Hematopoietic multipotent progenitor cell treated with erythropoietin and hydrocortisone succinate and interleukin-3 and kit ligand, for 8 days (in vitro differentiated cells): ENCODE results near the gene SSR3.

Experiments used
- DNase-seq: peaks from one replicate; pipeline ENCODE4 v3.0.0-alpha.2; 2015

SSR3 gene

DNA sequence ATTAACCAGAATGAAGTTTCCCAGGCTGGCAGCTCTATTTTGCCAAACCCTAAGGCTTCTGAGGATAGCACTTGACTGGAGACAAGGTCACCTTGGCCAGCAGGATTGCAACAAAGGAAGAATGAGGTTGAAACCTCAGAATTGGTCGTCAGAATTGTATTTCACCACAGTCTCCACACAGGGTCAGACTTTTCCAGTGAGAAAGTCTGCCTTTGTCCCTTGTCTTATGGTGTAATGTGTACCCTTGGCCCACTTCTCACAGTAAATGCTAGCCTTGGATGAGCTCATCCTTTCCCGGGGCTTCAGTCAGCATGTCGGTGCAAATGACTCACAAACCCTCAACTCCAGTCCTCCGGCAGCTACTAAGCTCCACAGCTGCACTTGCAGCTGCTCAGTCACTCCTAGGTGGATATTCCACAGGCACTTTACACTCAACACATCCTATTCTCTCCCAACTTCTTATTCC is 19.7 kb downstream of the SSR3 start:
- no peak for DNase-seq

DNA sequence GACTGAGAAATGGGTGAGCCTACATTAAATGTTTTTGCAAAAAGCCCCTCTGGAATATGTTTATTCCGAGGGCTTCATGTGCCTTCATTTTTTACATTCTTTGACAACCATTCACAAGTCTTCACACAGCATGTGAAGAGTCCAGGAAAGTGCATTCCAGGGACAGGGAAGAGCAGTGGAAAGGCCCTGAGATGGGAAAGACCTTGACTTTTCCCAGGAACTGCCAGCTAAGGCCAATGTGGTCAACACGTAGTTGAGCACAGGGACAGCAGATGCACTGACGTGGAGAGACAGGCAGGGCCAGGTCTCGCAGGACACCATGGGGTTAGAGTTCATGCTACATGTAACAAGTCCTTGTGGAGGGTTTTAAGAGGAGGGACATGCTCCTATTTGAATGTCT is 21.7 kb downstream of the SSR3 start:
- no peak for DNase-seq

DNA sequence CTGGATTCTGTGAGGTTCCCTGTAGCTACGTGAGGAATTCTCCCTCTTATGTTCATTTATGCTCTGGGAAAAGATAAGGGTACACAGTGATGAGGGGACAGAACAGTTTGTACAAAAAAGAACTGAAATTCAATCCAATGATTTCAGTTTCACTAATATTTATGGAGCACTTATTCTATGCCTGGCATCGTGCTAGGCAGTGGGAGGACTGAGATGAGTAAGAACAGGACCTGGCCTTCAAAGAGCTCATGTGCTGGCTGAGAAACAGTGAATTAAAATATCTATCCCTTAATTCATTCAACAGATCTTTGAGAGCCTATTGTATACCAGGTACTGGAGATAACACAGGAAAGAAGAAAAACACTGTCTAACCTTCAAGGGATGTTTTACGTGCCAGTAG is 22.2 kb downstream of the SSR3 start:
- DNase-seq: no peak

DNA sequence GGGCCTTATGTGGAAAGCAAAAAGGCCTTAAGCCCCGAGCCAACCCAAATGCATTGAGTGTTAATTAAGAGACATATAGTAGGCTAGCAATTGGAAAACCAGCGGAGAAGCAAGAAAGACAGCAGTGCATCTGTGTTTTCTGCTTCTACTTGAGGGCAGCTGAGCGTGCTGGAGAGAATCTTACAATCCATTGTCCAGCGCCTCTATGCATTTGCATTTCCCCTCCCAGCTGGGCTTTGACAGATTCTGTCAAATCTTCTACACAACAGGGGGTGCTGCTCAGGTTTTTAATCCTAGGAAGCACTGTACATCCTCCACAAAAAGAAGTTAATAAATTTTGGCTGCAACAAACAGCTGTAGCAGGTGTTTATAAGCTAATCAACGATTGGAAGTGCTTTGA is 23.9 kb downstream of the SSR3 start:
- DNase-seq: no peak

DNA sequence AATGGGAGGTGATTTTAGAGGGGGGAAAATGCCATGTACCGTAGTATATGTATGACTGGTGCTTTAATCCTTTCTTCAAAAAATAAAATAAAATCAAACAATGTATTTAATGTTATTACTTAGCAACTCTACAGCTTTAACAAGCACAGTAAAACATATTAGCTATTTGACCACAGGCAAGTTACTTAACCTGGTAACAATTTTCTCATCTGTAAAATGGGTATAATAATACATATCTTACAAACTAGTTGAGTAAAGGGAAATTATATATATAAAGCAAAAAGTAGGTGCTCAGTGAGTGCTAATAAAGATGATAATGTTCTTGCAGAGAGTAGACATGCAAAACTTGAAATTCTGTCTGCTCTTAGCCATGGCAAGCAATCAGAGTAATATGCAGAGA is 27.9 kb downstream of the SSR3 start:
- no peak for DNase-seq

DNA sequence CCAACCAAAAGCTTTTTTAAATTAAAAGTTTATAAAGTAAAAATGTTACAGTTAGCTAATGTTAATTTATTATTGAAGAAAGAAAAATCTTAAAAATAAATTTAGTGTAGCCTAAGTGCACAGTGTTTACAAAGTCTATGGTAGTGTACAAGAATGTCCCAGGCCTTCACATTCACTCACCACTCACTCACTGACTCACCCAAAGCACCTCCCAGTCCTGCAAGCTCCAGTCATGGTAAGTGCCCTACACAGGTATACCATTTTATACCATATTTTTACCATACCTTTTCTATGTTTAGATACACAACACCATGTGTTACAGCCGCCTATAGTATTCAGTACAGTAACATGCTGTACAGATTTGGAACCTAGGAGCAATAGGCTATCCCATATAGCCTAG is 29.1 kb downstream of the SSR3 start:
- DNase-seq: no peak

DNA sequence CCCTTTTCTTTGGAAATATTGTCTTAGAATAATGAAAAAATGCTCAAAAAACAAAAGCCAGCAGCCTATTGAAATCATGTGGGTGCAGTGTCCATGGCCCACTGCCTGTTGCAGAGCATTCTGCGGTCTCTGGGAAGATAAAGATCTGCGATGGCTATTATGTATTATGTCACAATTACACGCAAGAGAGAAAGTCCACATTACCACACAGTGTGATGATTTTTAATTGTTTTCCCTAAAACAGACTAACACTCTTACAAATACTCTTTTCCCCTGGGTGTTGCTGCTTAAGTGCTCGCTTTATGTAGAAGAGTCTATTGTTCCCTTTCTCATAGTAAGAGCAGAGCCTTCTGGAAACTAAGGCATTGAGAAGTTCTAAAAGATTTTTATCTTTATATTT is 32.2 kb downstream of the SSR3 start:
- DNase-seq: no peak

DNA sequence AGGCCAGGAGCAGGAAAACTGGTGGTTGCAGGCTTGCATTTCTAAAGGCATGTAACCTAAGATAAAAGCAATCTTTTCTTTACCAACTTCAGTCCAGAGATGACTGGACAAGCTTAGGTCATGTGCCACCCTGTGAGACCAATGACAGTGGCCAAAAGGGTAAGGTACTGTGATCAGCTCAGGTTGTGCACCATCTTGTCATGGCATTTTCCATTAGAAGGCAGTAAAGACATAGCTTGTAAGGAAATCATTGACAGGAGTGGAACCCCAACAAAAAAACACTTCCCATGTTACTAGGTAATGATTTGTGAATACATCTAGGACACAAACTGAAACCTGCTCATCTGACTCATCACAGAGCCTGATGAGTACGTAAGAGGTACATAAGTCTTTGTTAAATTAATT is 35.2 kb downstream of the SSR3 start:
- no peak for DNase-seq

DNA sequence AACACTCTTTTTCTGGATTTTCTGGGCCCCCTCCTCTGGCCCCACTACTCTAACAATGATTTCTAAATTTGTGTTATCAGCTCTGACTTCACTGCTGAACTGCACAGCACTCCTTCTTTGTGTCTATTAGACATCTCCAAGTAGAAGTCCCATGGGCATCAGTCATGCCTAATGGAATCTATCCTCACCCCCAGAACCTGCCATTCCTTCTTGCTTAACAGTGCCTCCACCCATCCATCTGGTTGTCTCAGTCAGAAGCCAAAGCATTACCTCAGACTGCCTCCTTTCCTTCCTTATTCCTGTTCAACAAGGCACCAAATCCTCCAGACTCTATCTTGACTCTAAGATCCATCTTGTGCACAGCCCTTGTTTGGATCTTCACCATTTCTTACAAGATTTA is 36.2 kb downstream of the SSR3 start:
- no peak for DNase-seq

DNA sequence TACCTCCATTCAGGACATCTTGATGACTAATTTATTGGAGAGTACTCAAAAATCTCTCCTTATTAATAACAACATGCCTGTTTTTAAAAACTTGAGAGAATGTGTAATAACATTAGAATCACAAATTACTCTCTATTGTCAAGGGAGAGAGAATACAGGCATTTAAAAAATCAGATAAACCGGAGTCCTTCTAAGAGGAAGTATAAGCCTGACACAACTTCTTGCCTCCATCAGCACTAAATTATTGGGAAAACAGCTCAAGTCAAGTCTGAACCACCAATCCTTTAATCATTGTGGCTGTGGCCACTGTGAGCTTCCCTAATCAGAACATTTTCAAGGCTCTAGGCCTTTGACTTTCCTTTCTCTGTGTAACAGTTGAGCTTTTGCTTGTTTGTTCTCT is 38.0 kb downstream of the SSR3 start:
- DNase-seq: no peak

DNA sequence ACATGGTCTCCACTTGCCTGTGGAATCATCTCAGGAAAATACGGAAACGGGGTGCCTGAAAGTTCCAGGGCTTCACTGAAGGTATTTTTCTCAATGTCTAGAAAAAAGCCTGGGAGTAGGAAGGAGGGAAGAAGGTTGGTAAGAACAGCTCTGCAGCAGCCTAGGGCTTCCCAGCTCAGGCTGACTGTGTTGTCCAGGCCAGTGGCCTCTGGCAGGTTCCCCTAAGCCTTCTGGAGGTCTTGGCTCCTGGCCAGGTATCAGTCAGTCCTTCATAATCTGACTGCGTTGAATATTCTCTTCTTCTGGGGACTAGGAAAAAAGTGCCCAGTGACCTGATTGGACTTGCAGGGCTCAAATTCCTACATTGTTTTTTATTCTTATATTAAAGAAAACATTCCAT is 38.6 kb downstream of the SSR3 start:
- no peak for DNase-seq

DNA sequence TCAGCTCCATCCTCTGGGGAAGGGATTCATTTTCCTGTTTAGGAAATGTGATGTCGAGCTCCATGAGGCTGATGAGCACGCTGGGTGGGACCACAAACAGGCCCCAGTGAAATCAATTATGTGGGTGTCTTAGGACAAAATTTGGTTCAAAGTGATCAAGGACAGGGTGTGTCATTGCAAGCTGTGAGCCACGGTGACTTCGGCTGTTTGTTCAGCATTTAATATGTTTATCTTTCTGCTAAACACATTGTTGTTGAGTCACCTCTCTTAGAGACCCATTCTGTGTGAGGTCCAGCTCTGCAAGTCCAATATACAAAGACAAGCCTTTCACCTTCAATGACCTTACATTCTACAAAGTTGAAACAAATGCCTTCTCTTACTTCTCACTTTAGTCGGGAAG is 41.3 kb downstream of the SSR3 start:
- DNase-seq: no peak

DNA sequence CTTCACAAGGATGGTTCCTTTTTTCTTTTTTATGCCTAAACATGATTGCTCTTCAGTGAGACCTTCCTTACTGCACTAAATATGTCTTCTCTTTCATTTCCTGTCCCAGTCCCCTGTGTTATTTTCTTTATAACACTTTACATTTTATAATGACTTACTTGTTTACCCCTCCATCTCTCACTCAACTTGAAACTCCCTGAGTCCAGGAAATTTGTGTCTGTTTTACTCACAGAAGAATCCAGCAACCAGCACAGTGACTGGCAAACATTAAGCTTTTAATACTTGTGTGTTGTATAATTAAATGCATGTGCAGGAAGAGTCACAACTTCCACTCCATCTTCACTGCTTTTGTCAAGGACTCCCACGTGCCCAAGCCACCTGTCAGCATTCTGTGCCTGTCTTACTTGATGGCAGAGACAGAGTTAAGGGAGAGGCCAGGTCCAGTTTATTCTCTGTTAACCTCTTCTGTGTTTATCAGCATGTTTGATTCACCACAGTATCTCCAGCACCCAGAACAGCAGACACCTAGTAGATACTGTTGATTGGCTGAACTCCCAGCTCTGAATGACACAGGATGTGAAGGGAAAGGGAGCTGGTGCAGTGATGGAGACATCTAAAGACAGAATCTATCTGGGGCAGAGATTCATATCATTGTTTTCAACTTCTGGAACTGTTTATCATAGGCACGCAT is 42.8 kb downstream of the SSR3 start:
- DNase-seq: no peak

DNA sequence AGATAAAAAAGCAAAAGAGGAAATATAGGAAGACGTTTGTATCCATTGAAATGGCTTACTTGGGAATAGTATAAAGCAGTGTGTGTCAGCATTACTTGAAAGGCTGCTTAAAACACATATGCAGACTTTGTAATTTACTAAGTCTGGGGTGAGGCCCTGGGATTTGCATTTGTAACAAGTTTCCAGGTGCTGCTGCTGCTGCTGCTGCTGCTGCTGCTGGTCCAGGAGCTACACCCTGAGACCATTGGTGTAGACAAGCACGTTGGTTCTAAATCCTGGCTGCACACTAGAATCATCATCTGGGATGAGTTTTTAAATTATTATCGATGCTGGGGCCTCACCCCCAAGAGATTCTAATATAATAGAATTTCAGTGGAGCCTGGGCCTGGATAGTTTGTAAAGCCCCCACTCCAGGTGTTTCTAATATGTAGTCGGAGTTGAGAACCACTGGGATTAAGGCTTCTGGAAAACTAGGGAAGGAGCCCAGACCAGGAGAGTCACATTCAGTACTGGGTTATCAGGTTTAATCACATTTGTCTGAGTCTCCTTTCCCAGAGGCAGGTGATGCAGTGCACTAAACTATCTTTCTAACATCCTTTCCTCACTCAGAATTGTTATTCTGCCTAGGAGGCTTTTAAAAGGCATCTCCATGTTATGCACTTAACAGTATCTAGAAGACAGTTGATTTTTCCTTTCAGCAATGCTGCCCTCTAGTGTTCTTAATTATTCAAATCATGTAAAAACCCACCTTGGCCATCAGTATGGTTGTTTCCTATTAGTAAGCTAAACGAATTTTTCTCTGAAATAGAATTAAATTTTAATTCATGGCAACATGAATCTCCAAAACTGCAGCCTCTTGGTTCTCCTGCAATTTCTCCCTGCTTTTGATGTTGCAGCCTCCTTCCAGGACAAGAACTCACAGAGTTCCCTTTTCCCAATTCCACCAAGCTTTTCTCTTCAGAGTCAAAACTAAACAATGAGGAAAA is 45.4 kb downstream of the SSR3 start:
- DNase-seq: peak; percentile 64

DNA sequence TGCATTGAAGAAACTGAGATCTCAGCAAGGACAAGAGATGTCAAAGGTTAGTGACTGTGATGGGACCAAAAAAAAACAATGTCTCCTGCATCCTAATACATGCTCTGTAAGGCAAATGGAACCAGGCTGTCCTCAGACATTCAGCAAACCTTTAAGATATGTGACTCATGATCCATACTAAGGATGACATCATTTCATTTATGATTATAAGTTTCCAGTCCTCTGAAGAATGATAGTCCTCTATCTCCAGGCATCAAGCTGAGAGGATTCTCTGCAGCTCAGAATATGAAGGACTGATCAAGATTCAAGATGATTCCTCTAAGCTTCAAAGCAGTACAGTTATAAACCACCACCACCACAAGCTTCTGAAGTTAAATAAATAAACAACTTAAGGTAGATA is 47.6 kb downstream of the SSR3 start:
- DNase-seq: no peak

DNA sequence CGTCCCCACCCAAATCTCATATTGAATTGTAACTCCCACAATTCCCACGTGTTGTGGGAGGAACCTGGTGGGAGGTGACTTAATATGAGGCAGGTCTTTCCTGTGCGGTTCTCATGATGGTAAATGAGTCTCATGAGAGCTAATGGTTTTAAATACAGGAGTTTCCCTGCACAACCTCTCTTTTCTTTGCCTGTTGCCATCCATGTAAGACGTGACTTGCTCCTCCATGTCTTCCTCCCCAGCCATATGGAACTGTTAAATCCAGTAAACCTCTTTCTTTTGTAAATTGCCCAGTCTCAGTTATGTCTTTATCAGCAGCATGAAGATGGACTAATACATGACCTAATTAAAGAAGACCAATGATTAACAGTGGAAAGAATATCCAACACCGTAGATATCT is 56.6 kb downstream of the SSR3 start:
- no peak for DNase-seq

DNA sequence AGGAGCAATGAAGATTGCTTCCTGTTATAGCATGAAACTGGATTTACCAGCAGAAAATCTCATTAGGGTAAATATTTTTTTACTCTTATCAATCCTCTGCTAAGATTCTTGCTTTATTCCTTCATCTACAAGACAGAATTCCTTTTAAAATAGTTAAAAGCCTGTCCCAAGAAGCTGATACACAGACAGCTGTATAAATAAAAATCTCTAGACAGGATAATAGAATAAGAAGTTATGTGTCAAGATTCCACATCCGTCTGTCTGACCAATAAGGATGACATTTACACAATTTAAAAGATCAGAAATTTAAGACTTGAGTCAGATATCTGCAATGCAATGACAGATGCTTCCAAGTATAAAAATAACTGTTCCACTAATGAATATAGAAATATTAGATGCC is 57.6 kb downstream of the SSR3 start:
- DNase-seq: no peak

DNA sequence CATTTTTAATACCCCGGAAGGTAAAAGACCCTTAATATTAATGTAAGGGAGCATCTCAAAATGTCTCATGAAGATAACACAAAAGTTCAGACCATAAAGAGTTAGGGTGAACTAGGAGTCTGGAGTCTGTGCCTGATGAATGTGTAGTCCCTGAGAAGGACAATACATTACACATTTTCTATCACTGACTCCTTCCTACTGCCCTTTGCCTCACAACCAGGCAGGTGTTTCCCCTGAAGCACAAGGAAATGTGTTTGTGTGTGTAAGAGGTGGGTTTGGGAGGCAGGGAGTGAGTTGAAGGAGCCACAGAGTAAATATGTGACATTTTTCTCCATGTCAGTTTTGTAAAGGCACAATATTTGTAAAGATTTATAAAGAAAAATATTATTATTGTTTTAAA is 59.1 kb downstream of the SSR3 start:
- no peak for DNase-seq

DNA sequence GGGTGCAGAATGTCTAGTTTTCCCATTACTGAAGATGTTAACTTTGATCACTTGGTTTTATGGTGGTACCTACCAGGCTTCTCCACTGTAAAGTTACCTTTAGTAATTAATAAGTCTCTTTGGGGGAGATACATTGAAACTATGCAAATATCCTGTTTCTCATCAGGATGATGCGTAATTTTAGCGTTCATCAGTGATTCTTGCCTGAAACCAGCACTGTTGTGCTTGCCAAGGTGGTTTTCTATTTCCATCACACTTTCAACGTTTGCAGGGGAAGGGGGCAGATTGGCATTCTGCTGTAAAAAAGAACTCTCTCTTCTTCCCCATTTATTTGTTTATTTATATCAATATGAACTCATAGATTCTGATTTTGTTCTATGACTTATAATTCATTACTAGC is 61.0 kb downstream of the SSR3 start:
- no peak for DNase-seq

DNA sequence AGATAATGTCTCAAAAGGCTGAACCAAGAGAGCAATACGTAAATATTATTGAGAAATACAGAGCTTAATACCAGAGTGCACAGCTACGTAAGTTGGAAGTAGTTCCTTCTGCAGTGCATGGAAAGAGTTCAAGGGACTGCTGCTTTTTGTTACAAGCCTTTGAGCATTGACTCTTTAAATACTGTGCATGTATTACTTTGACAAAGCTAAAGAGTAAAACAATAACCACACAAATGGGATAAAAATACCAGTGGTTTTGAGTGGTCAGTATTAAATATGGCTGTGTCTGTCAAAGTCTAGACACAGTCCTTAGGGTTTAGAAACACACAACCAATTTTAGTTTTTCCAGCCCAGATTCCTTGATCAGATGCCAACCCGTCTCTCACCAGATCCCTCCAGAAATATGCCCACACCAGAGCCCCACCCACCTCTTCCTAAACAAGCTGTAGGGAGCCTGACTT is 62.1 kb downstream of the SSR3 start:
- no peak for DNase-seq

DNA sequence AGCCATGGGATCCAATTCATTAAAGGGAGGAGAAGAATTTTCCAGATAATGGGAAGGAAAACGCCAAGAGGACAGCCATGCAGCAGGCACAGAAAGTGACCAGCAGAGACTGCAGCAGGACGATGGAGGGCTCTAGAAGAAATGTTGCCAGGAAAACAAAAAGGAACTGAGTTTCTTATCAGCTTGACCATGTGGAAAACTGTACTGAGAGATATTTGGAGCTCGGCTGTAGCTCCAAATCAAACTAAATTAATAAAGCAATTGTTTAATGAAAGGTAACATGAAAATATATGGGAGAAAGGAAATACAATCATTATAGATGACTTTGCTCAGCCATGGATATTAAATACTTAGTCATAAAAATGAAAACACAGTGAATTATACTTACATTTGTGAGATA is 63.7 kb downstream of the SSR3 start:
- no peak for DNase-seq
